ENCODE measurements around the gene SERINC5. TPM values are rescaled to one million over a fixed set of nuclear protein-coding genes. Genes with fewer than 3 reads are reported as not detected.
A peak's percentile ranks its signal among the peaks of the same experiment; 100 is the strongest.
"Not testable (repeated sequence)": the region's sequence is repeated elsewhere in the genome, so short reads cannot be mapped to it uniquely, and the experiment has no call there.

SERINC5 gene
- total and polyA plus RNA-seq, 3 experiments from 2014 or later = 13.7 to 33.3 (median 32.9) TPM

DNA sequence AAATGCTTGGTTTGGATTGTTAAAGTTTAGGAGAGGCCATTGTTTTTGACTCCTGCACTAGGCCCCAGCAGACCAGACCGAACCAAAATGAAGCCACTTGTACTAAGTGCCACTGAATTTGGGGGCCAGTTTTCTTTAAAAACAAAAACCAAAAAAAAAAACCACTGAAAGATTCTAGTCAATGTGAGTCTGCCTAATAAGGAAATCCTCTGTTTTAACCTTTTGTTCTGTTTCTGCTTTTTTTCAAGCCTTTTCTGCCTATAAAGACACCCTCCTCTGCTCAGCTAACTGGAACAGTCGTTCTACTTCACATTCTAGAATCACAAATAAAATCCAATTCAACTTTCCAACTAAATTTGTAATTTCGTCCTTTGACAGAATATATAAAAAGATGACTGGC lies 64.9 kb downstream of the SERINC5 start:
- peaks cover 77 to 92% (median 88%) of the 10 kb centered on the region in 3 donors for H3K4me1 Mint-ChIP-seq
- POLR2A ChIA-PET = no interaction called here
- Histone ChIP-seq H3K9me3 (ENCODE audit: low read length) (no peaks in the 10 kb centered on the region), H3K36me3 (ENCODE audit: insufficient read depth, low read length) (peaks cover under 1% of the 10 kb centered on the region), H3K27me3 (ENCODE audit: insufficient read depth, low read length, poor library complexity, severe bottlenecking) (no peaks in the 10 kb centered on the region), H3K27ac (ENCODE audit: low read depth, low read length) (no peak overlapping the region), H3K4me3 (ENCODE audit: low read length) (no peak overlapping the region), H3K4me1 (ENCODE audit: insufficient read depth, low read length) (peaks cover 90% of the 10 kb centered on the region)
- no peak for DNase-seq
- H3K9me3 Mint-ChIP-seq = no peaks in the 10 kb centered on the region
- peaks cover 0 to 25% (median 10%) of the 10 kb centered on the region in 3 donors for H3K36me3 Mint-ChIP-seq
- no peaks in the 10 kb centered on the region for H3K27me3 Mint-ChIP-seq
- CTCF ChIA-PET = interaction anchor here (0.6 to 4.9 kb wide), 4 partner anchors 9 to 64 kb away, joined by 3 to 20 read pairs (median 4); partner anchors contain the start of gene SERINC5
- peak overlapping the region; percentile 66 to 98 (median 93) for H3K27ac Mint-ChIP-seq
- H3K4me3 Mint-ChIP-seq = peak overlapping the region; percentile 55 to 92 (median 87)

DNA sequence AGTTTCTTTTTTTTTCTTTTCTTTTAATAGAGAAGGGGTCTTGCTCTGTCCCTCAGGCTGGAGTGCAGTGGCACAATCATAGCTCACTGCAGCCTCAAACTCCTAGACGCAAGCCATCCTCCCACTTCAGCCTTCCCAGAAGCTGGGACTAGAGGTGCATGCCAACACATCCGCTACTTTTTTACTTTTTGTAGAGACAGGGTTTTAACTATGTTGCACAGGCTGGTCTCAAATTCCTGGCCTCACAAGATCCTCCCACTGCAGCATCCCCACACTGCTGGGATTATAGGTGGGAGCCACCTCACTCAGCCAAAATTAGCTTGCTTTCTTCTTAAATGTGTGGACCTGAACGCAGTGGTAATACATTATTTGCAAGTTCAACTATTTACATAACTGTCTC lies 66.1 kb downstream of the SERINC5 start:
- no peak for DNase-seq
- no peaks in the 10 kb centered on the region for H3K9me3 ChIP-seq (ENCODE audit: low read length)
- Mint-ChIP-seq H3K36me3 (peaks cover 0 to 28% (median 8%) of the 10 kb centered on the region in 3 donors), H3K27ac (peak overlapping the region; percentile 80 to 98 (median 94)), H3K4me1 (peaks cover 82 to 96% (median 93%) of the 10 kb centered on the region in 3 donors), H3K9me3 (no peaks in the 10 kb centered on the region), H3K27me3 (no peaks in the 10 kb centered on the region), H3K4me3 (peak overlapping the region; percentile 82 to 92 (median 87))
- peaks cover 92% of the 10 kb centered on the region for H3K4me1 ChIP-seq (ENCODE audit: insufficient read depth, low read length)
- no peaks in the 10 kb centered on the region for H3K27me3 ChIP-seq (ENCODE audit: insufficient read depth, low read length, poor library complexity, severe bottlenecking)
- H3K27ac ChIP-seq (ENCODE audit: low read depth, low read length) = no peak overlapping the region
- peak overlapping the region; percentile 59 for H3K4me3 ChIP-seq (ENCODE audit: low read length)
- ChIA-PET POLR2A (interaction anchor here (0.6 to 0.7 kb wide), 3 partner anchors 29 to 64 kb away, joined by 3 to 5 read pairs (median 3); no protein-coding TSS in a partner anchor), CTCF (interaction anchor here (0.6 to 4.9 kb wide), 5 partner anchors 8 to 85 kb away, joined by 3 to 20 read pairs (median 4); partner anchors contain the start of gene SERINC5)
- H3K36me3 ChIP-seq (ENCODE audit: insufficient read depth, low read length) = no peaks in the 10 kb centered on the region

DNA sequence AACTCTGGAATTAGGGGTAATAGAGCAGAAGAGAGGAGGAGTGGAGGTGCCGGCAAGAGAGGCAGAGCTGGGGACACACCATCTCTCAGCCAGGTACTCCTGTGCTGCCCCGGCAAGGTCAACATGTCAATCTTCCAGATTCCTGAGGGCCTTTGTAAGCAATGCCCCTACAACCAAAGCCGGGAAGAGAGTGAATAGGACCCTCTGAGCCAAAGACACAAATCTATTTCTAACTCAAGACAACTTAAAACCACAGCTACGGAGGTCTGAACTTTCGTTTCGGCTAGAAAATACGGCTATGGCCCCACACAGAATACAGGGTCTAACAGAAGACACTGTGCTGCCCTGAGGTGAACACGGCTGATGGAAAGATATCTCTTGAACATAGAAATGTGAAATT lies 66.6 kb downstream of the SERINC5 start:
- Mint-ChIP-seq H3K4me1 (peaks cover 82 to 96% (median 93%) of the 10 kb centered on the region in 3 donors), H3K27ac (peak overlapping the region; percentile 80 to 98 (median 94)), H3K4me3 (peak overlapping the region; percentile 82 to 92 (median 87)), H3K36me3 (peaks cover 0 to 26% (median 8%) of the 10 kb centered on the region in 3 donors), H3K9me3 (no peaks in the 10 kb centered on the region), H3K27me3 (peaks cover 0 to under 1% of the 10 kb centered on the region in 2 donors)
- ChIA-PET CTCF (interaction anchor here (0.6 to 4.9 kb wide), 3 partner anchors 16 to 86 kb away, joined by 3 to 20 read pairs (median 4); partner anchors contain the start of gene SERINC5), POLR2A (interaction anchor here (0.6 kb wide), 2 partner anchors 30 to 59 kb away, joined by 3 read pairs; no protein-coding TSS in a partner anchor)
- DNase-seq = no peak
- H3K9me3 ChIP-seq (ENCODE audit: low read length) = no peaks in the 10 kb centered on the region
- peaks cover 92% of the 10 kb centered on the region for H3K4me1 ChIP-seq (ENCODE audit: insufficient read depth, low read length)
- peak overlapping the region; percentile 10 for H3K27ac ChIP-seq (ENCODE audit: low read depth, low read length)
- peak overlapping the region; percentile 59 for H3K4me3 ChIP-seq (ENCODE audit: low read length)
- no peaks in the 10 kb centered on the region for H3K27me3 ChIP-seq (ENCODE audit: insufficient read depth, low read length, poor library complexity, severe bottlenecking)
- no peaks in the 10 kb centered on the region for H3K36me3 ChIP-seq (ENCODE audit: insufficient read depth, low read length)

DNA sequence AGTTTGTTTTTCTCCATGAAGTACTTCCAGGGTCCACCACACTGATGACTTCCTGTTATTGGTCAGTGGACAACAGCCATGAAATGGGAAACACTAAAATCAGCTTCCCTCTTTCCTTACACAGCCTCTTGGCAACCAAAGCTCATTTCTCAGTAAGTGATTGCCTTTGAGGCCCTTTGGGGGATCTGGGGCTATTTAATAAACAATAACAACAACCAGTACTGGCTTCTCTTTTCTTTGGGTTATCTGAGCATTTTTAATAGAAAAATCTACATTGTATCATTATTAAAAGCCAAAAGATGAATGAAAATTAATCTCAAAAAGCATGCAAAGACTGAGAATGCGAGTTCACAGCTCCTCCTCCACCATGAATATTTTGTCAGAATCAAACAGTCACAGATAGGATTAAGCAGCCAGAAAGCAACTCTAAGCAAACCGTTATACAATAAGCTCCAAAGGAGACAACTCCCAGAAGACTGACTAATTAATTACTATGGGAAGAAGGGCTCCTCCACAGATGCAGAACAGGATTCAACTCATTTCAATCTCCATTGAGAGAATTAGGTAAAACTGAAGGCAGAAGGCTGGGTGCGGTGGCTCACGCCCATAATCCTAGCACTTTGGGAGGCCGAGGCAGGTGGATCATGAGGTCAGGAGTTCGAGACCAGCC lies 68.3 kb downstream of the SERINC5 start:
- peak overlapping the region; percentile 13 for H3K4me3 ChIP-seq (ENCODE audit: low read length)
- H3K9me3 ChIP-seq (ENCODE audit: low read length) = no peaks in the 10 kb centered on the region
- DNase-seq = no peak
- no peak overlapping the region for H3K27ac ChIP-seq (ENCODE audit: low read depth, low read length)
- Mint-ChIP-seq H3K27ac (peak overlapping the region; percentile 56 to 92 (median 88)), H3K4me1 (peaks cover 82 to 96% (median 93%) of the 10 kb centered on the region in 3 donors), H3K4me3 (peak overlapping the region; percentile 2 to 68 (median 53)), H3K9me3 (no peaks in the 10 kb centered on the region), H3K36me3 (peaks cover 0 to 22% (median 8%) of the 10 kb centered on the region in 3 donors), H3K27me3 (peaks cover 0 to 2% of the 10 kb centered on the region in 2 donors)
- CTCF ChIA-PET = interaction anchor here (0.9 to 1.8 kb wide), 5 partner anchors 12 to 120 kb away, joined by 3 to 5 read pairs (median 3); partner anchors contain the start of gene SERINC5
- peaks cover 91% of the 10 kb centered on the region for H3K4me1 ChIP-seq (ENCODE audit: insufficient read depth, low read length)
- POLR2A ChIA-PET = interaction anchor here (2.2 kb wide), 1 partner anchor 69 kb away, joined by 10 read pairs; the partner anchor contains the start of gene SERINC5
- H3K36me3 ChIP-seq (ENCODE audit: insufficient read depth, low read length) = no peaks in the 10 kb centered on the region
- no peaks in the 10 kb centered on the region for H3K27me3 ChIP-seq (ENCODE audit: insufficient read depth, low read length, poor library complexity, severe bottlenecking)

DNA sequence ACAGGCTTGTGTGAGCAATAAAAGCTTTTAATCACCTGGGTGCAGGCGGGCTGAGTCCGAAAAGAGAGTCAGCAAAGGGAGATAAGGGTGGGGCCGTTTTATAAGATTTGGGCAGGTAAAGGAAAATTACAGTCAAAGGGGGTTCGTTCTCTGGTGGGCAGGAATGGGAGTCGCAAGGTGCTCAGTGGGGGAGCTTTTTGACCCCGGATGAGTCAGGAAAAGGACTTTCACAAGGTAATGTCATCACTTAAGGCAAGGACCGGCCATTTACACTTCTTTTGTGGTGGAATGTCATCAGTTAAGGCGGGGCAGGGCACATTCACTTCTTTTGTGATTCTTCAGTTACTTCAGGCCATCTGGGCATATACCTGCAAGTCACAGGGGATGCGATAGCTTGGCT lies 70.3 kb downstream of the SERINC5 start:
- Mint-ChIP-seq H3K4me1 (peaks cover 84 to 98% (median 94%) of the 10 kb centered on the region in 3 donors), H3K36me3 (peaks cover 0 to 22% (median 7%) of the 10 kb centered on the region in 3 donors), H3K27ac (peak overlapping the region; percentile 26 to 97 (median 84)), H3K4me3 (peak overlapping the region in 6 of 7 donors; percentile 12 to 76 (median 60))
- peaks cover 90% of the 10 kb centered on the region for H3K4me1 ChIP-seq (ENCODE audit: insufficient read depth, low read length)
- DNase-seq; H3K27me3 ChIP-seq (ENCODE audit: insufficient read depth, low read length, poor library complexity, severe bottlenecking); H3K4me3 ChIP-seq (ENCODE audit: low read length); H3K9me3 ChIP-seq (ENCODE audit: low read length); H3K36me3 ChIP-seq (ENCODE audit: insufficient read depth, low read length); H3K9me3 Mint-ChIP-seq; H3K27ac ChIP-seq (ENCODE audit: low read depth, low read length); H3K27me3 Mint-ChIP-seq: not testable (repeated sequence)
- ChIA-PET CTCF (interaction anchor here (5.2 kb wide), 1 partner anchor 69 kb away, joined by 17 read pairs; the partner anchor contains the start of gene SERINC5), POLR2A (interaction anchor here (0.6 to 1.7 kb wide), 4 partner anchors 9 to 69 kb away, joined by 3 to 7 read pairs (median 4); no protein-coding TSS in a partner anchor)

DNA sequence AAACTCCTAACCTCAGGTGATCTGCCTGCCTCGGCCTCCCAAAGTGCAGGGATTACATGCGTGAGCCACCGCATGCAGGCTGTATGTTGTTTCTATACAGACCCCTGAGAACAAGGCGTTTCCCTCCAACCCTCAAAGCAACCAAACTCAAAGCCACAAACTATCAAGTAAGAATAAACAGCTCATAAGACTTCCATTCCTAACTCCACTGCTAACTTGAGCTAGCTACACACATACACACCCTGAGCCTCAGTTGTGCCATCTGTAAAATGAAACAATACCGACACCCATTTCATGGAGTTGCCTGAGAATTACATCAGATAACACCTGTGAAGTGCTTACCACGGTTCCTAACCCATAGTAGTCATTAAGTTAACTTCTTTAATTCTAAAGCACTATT lies 70.8 kb downstream of the SERINC5 start:
- peaks cover 90% of the 10 kb centered on the region for H3K4me1 ChIP-seq (ENCODE audit: insufficient read depth, low read length)
- Mint-ChIP-seq H3K27me3 (peaks cover 0 to 2% of the 10 kb centered on the region in 2 donors), H3K4me3 (peak overlapping the region; percentile 10 to 76 (median 57)), H3K36me3 (peaks cover 0 to 22% (median 7%) of the 10 kb centered on the region in 3 donors), H3K9me3 (no peaks in the 10 kb centered on the region), H3K27ac (peak overlapping the region in 7 of 8 donors; percentile 76 to 97 (median 88)), H3K4me1 (peaks cover 84 to 98% (median 94%) of the 10 kb centered on the region in 3 donors)
- H3K9me3 ChIP-seq (ENCODE audit: low read length) = no peaks in the 10 kb centered on the region
- no peaks in the 10 kb centered on the region for H3K27me3 ChIP-seq (ENCODE audit: insufficient read depth, low read length, poor library complexity, severe bottlenecking)
- no peaks in the 10 kb centered on the region for H3K36me3 ChIP-seq (ENCODE audit: insufficient read depth, low read length)
- H3K4me3 ChIP-seq (ENCODE audit: low read length) = no peak overlapping the region
- DNase-seq = no peak
- ChIA-PET POLR2A (interaction anchor here (0.8 to 2.4 kb wide), 4 partner anchors 9 to 71 kb away, joined by 3 to 9 read pairs (median 6); partner anchors contain the start of gene SERINC5), CTCF (interaction anchor here (5.2 kb wide), 1 partner anchor 70 kb away, joined by 17 read pairs; the partner anchor contains the start of gene SERINC5)
- H3K27ac ChIP-seq (ENCODE audit: low read depth, low read length) = no peak overlapping the region

DNA sequence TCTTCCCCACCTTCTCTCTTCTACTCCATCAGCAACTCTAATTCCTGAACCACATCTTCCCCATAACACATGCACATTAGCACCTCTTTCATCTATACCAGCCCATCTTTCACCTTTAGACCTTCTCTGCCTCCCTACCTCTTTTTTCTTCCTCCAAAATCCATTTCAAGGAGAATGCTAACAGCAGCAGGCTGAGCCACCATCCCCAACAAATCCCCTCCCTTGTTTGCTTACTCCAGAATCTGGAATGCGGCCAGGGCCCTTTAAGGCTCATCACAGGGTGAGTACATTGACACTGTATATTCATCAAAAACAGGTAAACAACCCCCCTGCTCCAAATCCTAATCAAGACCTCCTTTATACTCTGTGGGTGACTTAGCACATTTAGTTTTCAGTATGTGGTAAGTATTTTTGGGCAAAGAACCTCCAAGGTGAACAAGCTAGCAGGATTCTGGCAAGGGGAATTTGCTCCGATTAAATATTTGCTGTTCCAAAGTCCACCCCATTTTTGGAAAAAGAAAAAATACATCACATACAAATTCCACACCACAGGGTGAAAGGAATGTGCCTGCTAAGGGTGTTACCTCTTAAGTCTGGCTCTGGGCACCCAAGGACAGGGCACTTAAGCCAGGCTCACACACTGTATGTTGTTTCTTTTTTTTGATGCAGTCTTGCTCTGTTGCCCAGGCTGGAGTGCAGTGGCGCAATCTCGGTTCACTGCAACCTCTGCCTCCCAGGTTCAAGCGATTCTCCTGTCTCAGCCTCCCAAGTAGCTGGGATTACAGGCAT lies 71.4 kb downstream of the SERINC5 start:
- H3K27me3 Mint-ChIP-seq = peaks cover 0 to 2% of the 10 kb centered on the region in 2 donors
- H3K27me3 ChIP-seq (ENCODE audit: insufficient read depth, low read length, poor library complexity, severe bottlenecking) = no peaks in the 10 kb centered on the region
- H3K27ac Mint-ChIP-seq = peak overlapping the region; percentile 2 to 97 (median 90)
- H3K36me3 ChIP-seq (ENCODE audit: insufficient read depth, low read length) = no peaks in the 10 kb centered on the region
- H3K9me3 Mint-ChIP-seq = no peaks in the 10 kb centered on the region
- H3K4me1 ChIP-seq (ENCODE audit: insufficient read depth, low read length) = peaks cover 91% of the 10 kb centered on the region
- peak overlapping the region; percentile 12 to 76 (median 57) for H3K4me3 Mint-ChIP-seq
- no peak overlapping the region for H3K27ac ChIP-seq (ENCODE audit: low read depth, low read length)
- no peaks in the 10 kb centered on the region for H3K9me3 ChIP-seq (ENCODE audit: low read length)
- H3K4me1 Mint-ChIP-seq = peaks cover 86 to 98% (median 94%) of the 10 kb centered on the region in 3 donors
- H3K36me3 Mint-ChIP-seq = peaks cover 0 to 22% (median 7%) of the 10 kb centered on the region in 3 donors
- CTCF ChIA-PET = interaction anchor here (5.2 kb wide), 1 partner anchor 70 kb away, joined by 17 read pairs; the partner anchor contains the start of gene SERINC5
- no peak for DNase-seq
- peak overlapping the region; percentile 24 for H3K4me3 ChIP-seq (ENCODE audit: low read length)
- POLR2A ChIA-PET = interaction anchor here (0.6 to 2.4 kb wide), 5 partner anchors 8 to 72 kb away, joined by 3 to 9 read pairs (median 8); partner anchors contain the start of gene SERINC5
